HEK293 (cell line): ENCODE results near the gene CRIP2.
A peak's percentile ranks its signal among the peaks of the same experiment; 100 is the strongest.

Source experiments
- CTCF ChIA-PET: fragments of 350-600 bp; formaldehyde crosslinking; extraction: SDS; loops from one replicate; lab custom pipeline; 2021; ENCODE audit warnings: antibody characterized with exemption; lab: Yijun Ruan, JAX
- POLR2A ChIA-PET: fragments of 300-600 bp; formaldehyde crosslinking; extraction: SDS; loops from one replicate; lab custom pipeline; 2020; ENCODE audit warnings: antibody characterized with exemption, inconsistent platforms; lab: Yijun Ruan, JAX
- H3K27ac ChIP-seq: fragments of 200-500 bp; sonication (Bioruptor generic); 2 replicates; pipeline ENCODE4 v1.5.1; 2014; ENCODE audit warnings: low read depth, low read length, control low read depth, inconsistent platforms; ENCODE audit errors: extremely low read depth
- H3K36me3 ChIP-seq, 2 experiments: fragments of 200-500 bp in 1 of 2; sonication (Bioruptor generic) in 1 of 2; 1 replicate in 1 of 2; 2 replicates in 1 of 2; pipeline ENCODE4 v1.5.1; 2014 to 2017; ENCODE audit warnings: inconsistent platforms in 2 of 2, low read length in 2 of 2; ENCODE audit not compliant: control insufficient read depth in 2 of 2, insufficient read depth in 1 of 2
- H3K4me1 ChIP-seq: fragments of 200-500 bp; sonication (Bioruptor generic); 2 replicates; pipeline ENCODE4 v1.5.1; 2014; ENCODE audit warnings: mild to moderate bottlenecking, low read length, inconsistent platforms; ENCODE audit not compliant: control insufficient read depth, insufficient read depth
- H3K4me3 ChIP-seq: 2 replicates; pipeline ENCODE4 v1.5.1; 2011; ENCODE audit warnings: low read depth, mild to moderate bottlenecking, control low read depth, low read length, moderate library complexity
- H3K9me3 ChIP-seq: fragments of 200-500 bp; sonication (Bioruptor generic); 2 replicates; pipeline ENCODE4 v1.5.1; 2014; ENCODE audit warnings: low read depth, low read length, inconsistent platforms; ENCODE audit not compliant: control insufficient read depth, insufficient read depth
- CTCF ChIP-seq: fragments of 450-650 bp; formaldehyde crosslinking; IDR thresholded peaks from 2 replicates; pipeline ENCODE4 v1.5.1; 2016; ENCODE audit warnings: missing biosample characterization, missing genetic modification characterization
- GLI2 ChIP-seq: fragments of 450-650 bp; formaldehyde crosslinking; IDR thresholded peaks from 2 replicates; pipeline ENCODE4; 2017; ENCODE audit warnings: missing biosample characterization, missing genetic modification characterization, low read depth, borderline replicate concordance
- GLIS1 ChIP-seq: fragments of 450-650 bp; formaldehyde crosslinking; IDR thresholded peaks from 2 replicates; pipeline ENCODE4 v1.5.1; 2016; ENCODE audit warnings: missing biosample characterization, missing genetic modification characterization
- HOXA7 ChIP-seq: sonication (generic); formaldehyde crosslinking; IDR thresholded peaks from 2 replicates; pipeline ENCODE4 v1.8.1; 2022; ENCODE audit warnings: missing genetic modification reagents, borderline replicate concordance
- ZBTB8A ChIP-seq: fragments of 450-650 bp; formaldehyde crosslinking; IDR thresholded peaks from 2 replicates; pipeline ENCODE4 v1.5.1; 2016; ENCODE audit warnings: missing biosample characterization, missing genetic modification characterization
- ZFP41 ChIP-seq: fragments of 450-650 bp; formaldehyde crosslinking; IDR thresholded peaks from 2 replicates; pipeline ENCODE4 v1.5.1; 2016; ENCODE audit warnings: missing biosample characterization, missing genetic modification characterization, borderline replicate concordance
- ZIC2 ChIP-seq: fragments of 450-650 bp; formaldehyde crosslinking; IDR thresholded peaks from 2 replicates; pipeline ENCODE4 v1.5.1; 2016; ENCODE audit warnings: missing biosample characterization, missing genetic modification characterization
- ZNF155 ChIP-seq: fragments of 450-650 bp; formaldehyde crosslinking; IDR thresholded peaks from 2 replicates; pipeline ENCODE4 v1.5.1; 2016; ENCODE audit warnings: missing biosample characterization, missing genetic modification characterization
- ZNF239 ChIP-seq: fragments of 450-650 bp; formaldehyde crosslinking; IDR thresholded peaks from 2 replicates; pipeline ENCODE4 v1.5.1; 2016; ENCODE audit warnings: missing biosample characterization, missing genetic modification characterization
- ZNF274 ChIP-seq, 2 experiments: fragments of 200-500 bp in 1 of 2; fragments of 450-650 bp in 1 of 2; sonication (Bioruptor generic) in 1 of 2; formaldehyde crosslinking in 1 of 2; IDR thresholded peaks; 2 replicates each; pipeline versions ENCODE4 v1.5.1 to v1.6.1; 2014 to 2016; ENCODE audit warnings: borderline replicate concordance in 1 of 2, inconsistent platforms in 1 of 2, low read length in 1 of 2, missing biosample characterization in 1 of 2, missing genetic modification characterization in 1 of 2
- ZNF292 ChIP-seq: fragments of 450-650 bp; formaldehyde crosslinking; IDR thresholded peaks from 2 replicates; pipeline ENCODE4 v1.5.1; 2016; ENCODE audit warnings: low read depth, missing biosample characterization, missing genetic modification characterization, borderline replicate concordance
- ZNF366 ChIP-seq: fragments of 450-650 bp; formaldehyde crosslinking; conservative IDR thresholded peaks from 2 replicates; pipeline ENCODE4 v1.5.1; 2016; ENCODE audit warnings: missing biosample characterization, missing genetic modification characterization
- ZNF416 ChIP-seq: fragments of 450-650 bp; formaldehyde crosslinking; IDR thresholded peaks from 2 replicates; pipeline ENCODE4 v1.5.1; 2016; ENCODE audit warnings: missing biosample characterization, missing genetic modification characterization
- ZNF560 ChIP-seq: fragments of 450-650 bp; formaldehyde crosslinking; IDR thresholded peaks from 2 replicates; pipeline ENCODE4 v1.5.1; 2017; ENCODE audit warnings: missing biosample characterization, missing genetic modification characterization, borderline replicate concordance
- ZNF585B ChIP-seq: fragments of 450-650 bp; formaldehyde crosslinking; IDR thresholded peaks from 2 replicates; pipeline ENCODE4 v1.5.1; 2016; ENCODE audit warnings: missing biosample characterization, missing genetic modification characterization
- ZNF596 ChIP-seq: fragments of 450-650 bp; IDR thresholded peaks from 2 replicates; pipeline ENCODE4 v1.5.0; 2018; ENCODE audit warnings: missing biosample characterization, mild to moderate bottlenecking, missing genetic modification characterization, moderate library complexity
- ZNF645 ChIP-seq: fragments of 450-650 bp; formaldehyde crosslinking; IDR thresholded peaks from 2 replicates; pipeline ENCODE4; 2016; ENCODE audit warnings: missing biosample characterization, missing genetic modification characterization
- ZNF664 ChIP-seq: fragments of 450-650 bp; formaldehyde crosslinking; IDR thresholded peaks from 2 replicates; pipeline ENCODE4 v1.5.1; 2016; ENCODE audit warnings: missing biosample characterization, missing genetic modification characterization
- ZNF670 ChIP-seq: fragments of 450-650 bp; formaldehyde crosslinking; IDR thresholded peaks from 2 replicates; pipeline ENCODE4 v1.5.1; 2016; ENCODE audit warnings: missing biosample characterization, missing genetic modification characterization, low read depth
- ZNF777 ChIP-seq: fragments of 450-650 bp; formaldehyde crosslinking; IDR thresholded peaks from 2 replicates; pipeline ENCODE4 v1.5.1; 2017; ENCODE audit warnings: missing biosample characterization, missing genetic modification characterization, borderline replicate concordance
- ZNF791 ChIP-seq: fragments of 450-650 bp; formaldehyde crosslinking; IDR thresholded peaks from 2 replicates; pipeline ENCODE4 v1.5.1; 2016; ENCODE audit warnings: missing biosample characterization, missing genetic modification characterization
- ZSCAN16 ChIP-seq: fragments of 450-650 bp; formaldehyde crosslinking; IDR thresholded peaks from 2 replicates; pipeline ENCODE4 v1.5.1; 2016; ENCODE audit warnings: missing biosample characterization, missing genetic modification characterization
- ZSCAN23 ChIP-seq: fragments of 450-650 bp; formaldehyde crosslinking; IDR thresholded peaks from 2 replicates; pipeline ENCODE4 v1.5.1; 2016; ENCODE audit warnings: missing biosample characterization, missing genetic modification characterization
- TF ChIP-seq, protein P1 (sequence below): fragments of 450-650 bp; formaldehyde crosslinking; IDR thresholded peaks from 2 replicates; pipeline ENCODE4 v1.5.1; 2016; ENCODE audit warnings: missing biosample characterization, missing genetic modification characterization

CRIP2 gene

DNA sequence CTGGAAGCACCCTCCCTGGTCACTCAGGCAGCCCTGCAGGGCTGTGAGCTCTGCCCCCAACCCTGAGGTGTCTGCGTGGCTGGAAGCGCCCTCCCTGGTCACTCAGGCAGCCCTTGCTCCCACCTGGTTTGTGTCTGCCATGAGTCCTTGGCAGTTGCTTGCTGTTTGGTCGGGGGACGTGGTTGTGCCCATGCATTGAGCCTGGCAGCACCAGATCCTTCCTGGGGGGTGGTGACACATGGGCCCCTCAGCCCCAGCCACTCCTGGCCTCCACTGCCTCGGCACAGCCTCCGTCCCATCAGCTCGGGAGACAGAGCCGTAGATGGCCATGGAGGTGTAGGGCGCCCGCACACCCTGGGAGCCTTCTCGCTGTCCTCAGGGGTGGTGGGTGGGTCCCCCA lies 35.4 kb upstream of the CRIP2 start:
- ChIA-PET CTCF (no interaction called here), POLR2A (no interaction called here)
- TF ChIP-seq ZNF366 (tag by site-specific recombination) (no peak), ZBTB8A (tag by site-specific recombination) (no peak), ZNF560 (tag by site-specific recombination) (no peak), ZSCAN16 (tag by site-specific recombination) (no peak), ZNF292 (tag by site-specific recombination) (no peak), ZNF791 (tag by site-specific recombination) (no peak), HOXA7 (no peak), ZNF596 (tag by site-specific recombination) (no peak), ZNF670 (tag by site-specific recombination) (no peak)
- Histone ChIP-seq H3K27ac (no peak overlapping the region), H3K4me1 (no peaks in the 10 kb centered on the region), H3K36me3 (peaks cover 0 to 69% of the 10 kb centered on the region in 2 experiments; a peak in 2 of 3 replicates), H3K9me3 (no peaks in the 10 kb centered on the region), H3K4me3 (no peak overlapping the region)

DNA sequence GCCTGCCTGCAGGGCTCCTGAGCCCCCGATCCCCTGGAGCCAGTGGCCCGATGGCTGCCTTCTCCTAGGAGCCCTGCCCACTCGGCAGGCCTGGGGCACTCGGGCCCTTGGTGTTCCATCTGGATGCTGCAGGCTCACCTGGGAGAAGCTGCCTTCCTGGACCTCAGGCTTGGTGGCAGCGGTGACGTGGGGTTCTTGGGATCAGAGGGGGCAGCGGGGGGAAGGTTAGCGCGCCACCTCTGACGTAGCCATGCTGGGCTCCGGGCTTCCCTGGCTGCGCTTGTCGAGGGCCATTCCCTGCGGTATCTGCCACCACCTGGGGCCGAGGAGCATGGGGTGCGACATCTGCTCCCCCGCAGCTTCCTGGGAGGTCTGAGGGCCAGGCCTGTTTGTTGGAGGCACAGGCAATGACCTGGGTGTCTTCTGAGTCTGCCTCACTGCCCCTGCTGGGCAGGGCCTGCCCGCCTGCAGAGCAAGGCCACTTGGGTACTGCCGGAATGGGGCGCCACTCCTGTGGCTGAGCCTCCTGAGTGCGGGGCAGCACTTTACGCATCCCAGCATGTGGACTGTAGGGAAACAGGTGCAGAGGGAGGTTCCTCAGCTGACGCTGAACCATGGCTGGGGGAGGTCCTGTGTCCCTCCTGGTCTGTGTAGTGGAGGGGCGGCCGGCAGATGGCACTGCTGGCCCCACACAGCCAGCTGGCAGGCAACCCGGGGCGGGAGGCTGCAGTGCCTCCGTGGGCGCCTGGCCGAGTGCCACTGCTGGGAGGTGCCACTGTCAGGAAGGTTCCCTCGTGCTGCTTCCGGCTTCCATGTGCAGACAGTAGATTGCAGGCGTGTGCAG lies 34.7 kb upstream of the CRIP2 start:
- Histone ChIP-seq H3K9me3 (no peaks in the 10 kb centered on the region), H3K4me1 (no peaks in the 10 kb centered on the region), H3K36me3 (peaks cover 0 to 69% of the 10 kb centered on the region in 2 experiments; a peak in 2 of 3 replicates), H3K27ac (no peak overlapping the region)
- ChIA-PET POLR2A (no interaction called here), CTCF (no interaction called here)
- TF ChIP-seq ZNF416 (no peak), ZNF664 (no peak), CTCF (0 out of 2 replicates have a peak, but pooled peaks have one; percentile 11), GLIS1 (tag by site-specific recombination) (peak; percentile 25; the same call in 1 of the 2 replicates), ZIC2 (tag by site-specific recombination) (peak; percentile 86)
- TF ChIP-seq, all 188 proteins: peak for 3
- no peak overlapping the region for H3K4me3 ChIP-seq

- Histone ChIP-seq H3K36me3 (peaks cover 0 to 68% of the 10 kb centered on the region in 2 experiments; a peak in 2 of 3 replicates), H3K4me3 (no peak overlapping the region), H3K4me1 (no peaks in the 10 kb centered on the region), H3K27ac (no peak overlapping the region), H3K9me3 (no peaks in the 10 kb centered on the region)
- CTCF ChIA-PET: no interaction called here
- POLR2A ChIA-PET: no interaction called here
- no peak for TF ChIP-seq ZNF274 (IDR thresholded peaks at IDR 0.05; ENCODE audit: low read length)
- no peak for TF ChIP-seq ZNF274 (tag by site-specific recombination; IDR thresholded peaks at IDR 0.05; ENCODE audit: borderline replicate concordance)
- no peak for TF ChIP-seq GLI2
These were observed 34.1 kb upstream of the CRIP2 start for GRCh38 chr14:105440554-105440900.

DNA sequence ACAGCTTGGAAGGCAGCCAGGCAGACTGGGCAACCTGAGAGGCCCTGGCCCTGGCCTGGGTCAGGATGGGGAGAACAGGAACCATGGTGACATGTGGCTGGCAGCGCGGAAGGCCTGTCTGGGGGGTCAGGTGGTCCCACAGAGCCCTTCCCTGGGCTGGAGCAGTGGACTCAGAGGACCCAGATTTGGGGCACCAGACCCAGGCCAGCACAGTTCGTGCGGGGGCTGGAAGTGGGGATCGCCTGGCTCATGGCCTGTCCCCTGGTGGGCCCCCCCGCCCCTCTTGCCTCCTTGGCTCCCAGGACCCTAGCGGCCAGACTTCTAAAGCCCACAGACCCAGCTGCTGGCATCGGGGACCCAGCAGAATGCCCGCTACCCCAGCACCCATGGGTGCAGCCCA lies 33.6 kb upstream of the CRIP2 start:
- ChIA-PET POLR2A (no interaction called here), CTCF (no interaction called here)
- Histone ChIP-seq H3K27ac (no peak overlapping the region), H3K9me3 (no peaks in the 10 kb centered on the region), H3K36me3 (peaks cover 0 to 70% of the 10 kb centered on the region in 2 experiments; a peak in 2 of 3 replicates), H3K4me3 (no peak overlapping the region), H3K4me1 (no peaks in the 10 kb centered on the region)
- TF ChIP-seq ZNF155 (tag by site-specific recombination): no peak
- no peak for TF ChIP-seq ZNF585B (tag by site-specific recombination)
- no peak for TF ChIP-seq ZNF645 (tag by site-specific recombination)
- no peak for TF ChIP-seq ZNF596 (tag by site-specific recombination)
- TF ChIP-seq ZNF777 (tag by site-specific recombination): no peak
- TF ChIP-seq, protein P1, sequence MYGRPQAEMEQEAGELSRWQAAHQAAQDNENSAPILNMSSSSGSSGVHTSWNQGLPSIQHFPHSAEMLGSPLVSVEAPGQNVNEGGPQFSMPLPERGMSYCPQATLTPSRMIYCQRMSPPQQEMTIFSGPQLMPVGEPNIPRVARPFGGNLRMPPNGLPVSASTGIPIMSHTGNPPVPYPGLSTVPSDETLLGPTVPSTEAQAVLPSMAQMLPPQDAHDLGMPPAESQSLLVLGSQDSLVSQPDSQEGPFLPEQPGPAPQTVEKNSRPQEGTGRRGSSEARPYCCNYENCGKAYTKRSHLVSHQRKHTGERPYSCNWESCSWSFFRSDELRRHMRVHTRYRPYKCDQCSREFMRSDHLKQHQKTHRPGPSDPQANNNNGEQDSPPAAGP (tag by site-specific recombination): no peak
- no peak for TF ChIP-seq ZFP41 (tag by site-specific recombination)
- no peak for TF ChIP-seq ZSCAN23 (tag by site-specific recombination)
- no peak for TF ChIP-seq ZNF239 (tag by site-specific recombination)
